Endothelial cell of umbilical vein (primary cell): ENCODE results near the gene GAS7. TPM values are rescaled to one million over a fixed set of nuclear protein-coding genes. Genes with fewer than 3 reads are reported as not detected.

Experiments used
- BruUV-seq: library from RNA; stranded (reverse); fragments of 400-500 nt; replicated peaks from 2 replicates; lab custom pipeline; 2021; lab: Mats Ljungman, UMichigan
- CTCF ChIA-PET: fragments of 300-600, 350-600 bp; sonication (Branson Sonifier 250); formaldehyde crosslinking; loops from one replicate; lab custom pipeline; 2021; ENCODE audit warnings: antibody characterized with exemption, inconsistent platforms; lab: Charles Lee
- POLR2A ChIA-PET: fragments of 300-600, 350-600 bp; sonication (Branson Sonifier 250); formaldehyde crosslinking; loops from one replicate; lab custom pipeline; 2021; ENCODE audit warnings: antibody characterized with exemption, inconsistent platforms; lab: Charles Lee
- DNase-seq: peaks from one replicate; pipeline ENCODE4 v3.0.0-alpha.2; 2011; ENCODE audit warnings: low read depth, low spot score
- FAIRE-seq: peaks from 2 replicates; lab custom pipeline; 2011; peaks lifted over from hg19 to GRCh38; lab: Jason Lieb, UNC
- H2AFZ ChIP-seq: 2 replicates; pipeline ENCODE4 v1.6.0; 2012; ENCODE audit warnings: low read depth, low read length, control low read depth, inconsistent platforms
- H3K27ac ChIP-seq: 2 replicates; pipeline ENCODE4 v1.5.1; 2011; ENCODE audit warnings: low read depth, mild to moderate bottlenecking, control low read depth, low read length, moderate library complexity; ENCODE audit not compliant: insufficient read depth
- H3K27me3 ChIP-seq, 2 experiments: 2 replicates each; pipeline versions ENCODE4 v1.6.0 to v1.6.1; 2011; ENCODE audit warnings: low read length in 2 of 2, mixed read lengths in 1 of 2; ENCODE audit not compliant: control insufficient read depth in 2 of 2, insufficient read depth in 2 of 2
- H3K36me3 ChIP-seq, 2 experiments: 2 replicates in 1 of 2; 3 replicates in 1 of 2; pipeline ENCODE4 v1.5.1; 2011; ENCODE audit warnings: low read length in 2 of 2, mild to moderate bottlenecking in 1 of 2, moderate library complexity in 1 of 2; ENCODE audit not compliant: control insufficient read depth in 2 of 2, insufficient read depth in 2 of 2; ENCODE audit errors: extremely low read depth in 1 of 2
- H3K4me1 ChIP-seq: 3 replicates; pipeline ENCODE4 v1.5.1; 2011; ENCODE audit warnings: mild to moderate bottlenecking, low read length; ENCODE audit not compliant: control insufficient read depth, insufficient read depth; ENCODE audit errors: extremely low read depth
- H3K4me2 ChIP-seq: 2 replicates; pipeline ENCODE4 v1.6.1; 2011; ENCODE audit warnings: low read length, control low read depth, mixed read lengths; ENCODE audit not compliant: insufficient read depth
- H3K4me3 ChIP-seq, 3 experiments: fragments of 200-600 bp in 1 of 3; sonication (generic), shearing (Covaris generic) in 1 of 3; replicated peaks in 1 of 3; 2 replicates each; pipeline ENCODE4 v1.5.1; 2011 to 2016; ENCODE audit warnings: control low read depth in 3 of 3, low read length in 3 of 3, mild to moderate bottlenecking in 2 of 3, inconsistent platforms in 1 of 3, low read depth in 1 of 3, moderate library complexity in 1 of 3; ENCODE audit not compliant: insufficient read depth in 1 of 3
- H3K79me2 ChIP-seq: 2 replicates; pipeline ENCODE4 v1.6.0; 2012; ENCODE audit warnings: low read length, inconsistent platforms; ENCODE audit not compliant: control insufficient read depth, insufficient read depth
- H3K9ac ChIP-seq: replicated peaks from 2 replicates; pipeline ENCODE3; 2011; ENCODE audit warnings: low read length, control low read depth; ENCODE audit not compliant: insufficient read depth; ENCODE audit errors: extremely low read depth
- H3K9me1 ChIP-seq: replicated peaks from 3 replicates; pipeline ENCODE4 v1.6.0; 2011; ENCODE audit warnings: mild to moderate bottlenecking, low read length; ENCODE audit not compliant: control insufficient read depth, insufficient read depth; ENCODE audit errors: extremely low read depth
- H3K9me3 ChIP-seq: replicated peaks from 2 replicates; pipeline ENCODE4 v1.5.1; 2012; ENCODE audit warnings: low read length, inconsistent platforms; ENCODE audit not compliant: control insufficient read depth, insufficient read depth
- H4K20me1 ChIP-seq: replicated peaks from 2 replicates; pipeline ENCODE3; 2011; ENCODE audit warnings: mild to moderate bottlenecking, low read length; ENCODE audit not compliant: control insufficient read depth, insufficient read depth; ENCODE audit errors: extremely low read depth
- EZH2 ChIP-seq: IDR thresholded peaks from 2 replicates; pipeline ENCODE4 v1.6.1; 2012; ENCODE audit warnings: borderline replicate concordance, low read depth, mild to moderate bottlenecking, moderate library complexity, low read length, inconsistent platforms; ENCODE audit not compliant: severe bottlenecking
- FOS ChIP-seq: IDR thresholded peaks from 2 replicates; pipeline ENCODE4 v1.6.1; 2011; ENCODE audit warnings: mild to moderate bottlenecking, low read length, moderate library complexity, borderline replicate concordance; ENCODE audit not compliant: insufficient read depth
- GATA2 ChIP-seq: IDR thresholded peaks from 2 replicates; pipeline ENCODE4 v1.7.0; 2011; ENCODE audit warnings: low read depth, mild to moderate bottlenecking, moderate library complexity, mixed read lengths, low read length; ENCODE audit not compliant: insufficient read length, insufficient read depth
- JUN ChIP-seq: IDR thresholded peaks from 2 replicates; pipeline ENCODE4 v1.6.1; 2011; ENCODE audit warnings: borderline replicate concordance, low read depth; ENCODE audit not compliant: insufficient read length, insufficient read depth
- MYC ChIP-seq: IDR thresholded peaks from one replicate; pipeline ENCODE4 v1.6.1; 2011; ENCODE audit warnings: mild to moderate bottlenecking, low read depth, low read length
- POLR2A ChIP-seq: IDR thresholded peaks from 2 replicates; pipeline ENCODE4 v1.6.1; 2012; ENCODE audit warnings: low read depth, mild to moderate bottlenecking, control low read depth, low read length
- POLR2AphosphoS5 ChIP-seq: IDR thresholded peaks from 2 replicates; pipeline ENCODE4 v1.6.1; 2012; ENCODE audit warnings: low read depth, mild to moderate bottlenecking, control low read depth, low read length, moderate library complexity; ENCODE audit not compliant: insufficient read depth
- dilution Hi-C: fragments of 300-500 bp; cut with MboI; formaldehyde crosslinking; loops from one replicate; pipeline ENCODE4 v1.15.0; 2019; ENCODE audit warnings: low sequenced_read_pairs; ENCODE audit not compliant: extremely low pct_ligation_motif_present
- intact Hi-C: fragments of 100-400 bp; cut with micrococcal nuclease; formaldehyde crosslinking; loops from one replicate; pipeline ENCODE4 v1.10.0; 2022
- polyA plus RNA-seq, 4 experiments: library from polyadenylated mRNA; depleted of rRNA in 3 of 4; stranded (reverse) in 3 of 4; unstranded in 1 of 4; fragments of >200 nt; gene quantifications; 2 replicates each; pipeline versions ENCODE4 v1.2.1 to v1.2.3, GENCODE V29; 2011 to 2012; ENCODE audit warnings: missing spikeins in 1 of 4
- total RNA-seq: library from RNA; stranded (reverse); gene quantifications from 2 replicates; pipeline ENCODE4 v1.2.3, GENCODE V29; 2021
- TF ChIP-seq, protein P1 (sequence below), 2 donors: IDR thresholded peaks; 1 replicate in 1 of 2; 2 replicates in 1 of 2; pipeline ENCODE4 v1.5.1; 2011; ENCODE audit warnings: low read length in 2 of 2, mild to moderate bottlenecking in 2 of 2, moderate library complexity in 2 of 2, control low read depth in 1 of 2, inconsistent platforms in 1 of 2, low read depth in 1 of 2; ENCODE audit not compliant: insufficient read depth in 1 of 2; ENCODE audit errors: extremely low read depth in 1 of 2
- TF ChIP-seq, protein P2 (sequence below): IDR thresholded peaks from 2 replicates; pipeline ENCODE4 v1.6.1; 2011; ENCODE audit not compliant: insufficient read depth, insufficient read length

Gene GAS7
- total and polyA plus RNA-seq, 2 donors (not counting 3 experiments of a cell fraction or from before 2014, with no cell fraction given), result not detected

DNA sequence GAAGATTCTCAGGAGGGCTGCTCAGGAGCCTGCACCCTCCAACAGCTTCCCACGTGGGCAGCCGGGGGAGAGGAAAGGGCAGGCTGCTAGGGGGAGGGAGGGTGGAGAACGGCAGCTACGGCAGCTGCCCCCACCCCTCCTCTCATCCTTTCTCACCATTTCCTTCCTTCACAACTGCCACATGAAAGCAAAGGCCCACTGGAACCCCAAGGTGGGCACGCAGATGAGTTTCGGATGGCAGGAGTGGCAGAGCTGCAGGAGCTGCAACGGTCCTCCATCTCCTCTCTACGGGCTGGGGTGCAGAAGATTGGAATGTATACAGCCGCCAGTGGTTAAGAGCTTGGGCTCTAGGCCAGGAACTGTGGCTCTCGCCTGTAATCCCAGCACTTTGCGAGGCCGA lies 77.7 kb downstream of the GAS7 start:
- dilution Hi-C loops, result no loop called here
- H3K27me3 ChIP-seq, result no peaks in the 10 kb centered on the region
- TF ChIP-seq, protein P1, sequence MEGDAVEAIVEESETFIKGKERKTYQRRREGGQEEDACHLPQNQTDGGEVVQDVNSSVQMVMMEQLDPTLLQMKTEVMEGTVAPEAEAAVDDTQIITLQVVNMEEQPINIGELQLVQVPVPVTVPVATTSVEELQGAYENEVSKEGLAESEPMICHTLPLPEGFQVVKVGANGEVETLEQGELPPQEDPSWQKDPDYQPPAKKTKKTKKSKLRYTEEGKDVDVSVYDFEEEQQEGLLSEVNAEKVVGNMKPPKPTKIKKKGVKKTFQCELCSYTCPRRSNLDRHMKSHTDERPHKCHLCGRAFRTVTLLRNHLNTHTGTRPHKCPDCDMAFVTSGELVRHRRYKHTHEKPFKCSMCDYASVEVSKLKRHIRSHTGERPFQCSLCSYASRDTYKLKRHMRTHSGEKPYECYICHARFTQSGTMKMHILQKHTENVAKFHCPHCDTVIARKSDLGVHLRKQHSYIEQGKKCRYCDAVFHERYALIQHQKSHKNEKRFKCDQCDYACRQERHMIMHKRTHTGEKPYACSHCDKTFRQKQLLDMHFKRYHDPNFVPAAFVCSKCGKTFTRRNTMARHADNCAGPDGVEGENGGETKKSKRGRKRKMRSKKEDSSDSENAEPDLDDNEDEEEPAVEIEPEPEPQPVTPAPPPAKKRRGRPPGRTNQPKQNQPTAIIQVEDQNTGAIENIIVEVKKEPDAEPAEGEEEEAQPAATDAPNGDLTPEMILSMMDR (IDR thresholded peaks at IDR 0.05; ENCODE audit: extremely low read depth in 1 of 2, insufficient read depth in 1 of 2, low read depth in 1 of 2, low read length in 2 of 2), result no peak
- no peak for TF ChIP-seq MYC
- TF ChIP-seq FOS, result no peak
- no peak for TF ChIP-seq EZH2
- TF ChIP-seq POLR2A, result no peak
- TF ChIP-seq POLR2AphosphoS5, result no peak
- no peak for TF ChIP-seq GATA2
- TF ChIP-seq, protein P2, sequence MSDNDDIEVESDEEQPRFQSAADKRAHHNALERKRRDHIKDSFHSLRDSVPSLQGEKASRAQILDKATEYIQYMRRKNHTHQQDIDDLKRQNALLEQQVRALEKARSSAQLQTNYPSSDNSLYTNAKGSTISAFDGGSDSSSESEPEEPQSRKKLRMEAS, result no peak
- no peak for TF ChIP-seq JUN
- H2AFZ ChIP-seq, result no peak overlapping the region
- ChIA-PET CTCF (no interaction called here), POLR2A (no interaction called here)
- BruUV-seq, result no TSS peak
- H3K27ac ChIP-seq, result no peak overlapping the region
- intact Hi-C loops, result no loop called here
- peaks cover 4% of the 10 kb centered on the region for H3K9me3 ChIP-seq
- no peaks in the 10 kb centered on the region for H4K20me1 ChIP-seq
- H3K4me2 ChIP-seq, result no peak overlapping the region
- no peaks in the 10 kb centered on the region for H3K9me1 ChIP-seq
- no peaks in the 10 kb centered on the region for H3K79me2 ChIP-seq
- DNase-seq, result no peak
- FAIRE-seq, result no peak
- no peaks in the 10 kb centered on the region for H3K36me3 ChIP-seq
- no peaks in the 10 kb centered on the region for H3K4me1 ChIP-seq
- no peak overlapping the region for H3K9ac ChIP-seq
- H3K4me3 ChIP-seq, result no peak overlapping the region
